NCI-H146 treated with DMSO at 0.1 percent for 48 hours (cell line): ENCODE results near the gene CC2D1A.

Source experiments
- DNase-seq: peaks from one replicate; lab custom pipeline; 2025; ENCODE audit not compliant: unreplicated experiment; lab: John Stamatoyannopoulos, UW

CC2D1A gene

DNA sequence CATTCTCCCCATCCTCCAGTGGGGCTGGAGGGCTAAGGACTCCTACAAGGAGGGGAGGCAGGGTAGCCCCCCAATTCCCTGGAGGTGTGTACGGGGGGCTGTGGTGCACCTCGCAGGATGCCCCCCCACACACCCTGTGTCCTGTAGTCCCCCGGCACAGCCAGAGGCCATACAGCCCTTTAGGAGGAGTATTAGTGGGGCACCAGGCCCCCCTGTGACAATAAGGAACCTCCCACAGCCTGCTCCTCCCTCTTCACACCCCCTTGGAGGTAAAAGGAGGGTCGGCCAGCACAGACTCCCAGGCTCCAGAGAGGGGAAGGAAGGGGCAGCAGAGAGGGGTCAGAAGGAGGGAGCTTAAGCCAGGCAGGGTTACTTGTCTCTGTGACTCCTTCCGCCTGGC, 29.2 kb upstream of the CC2D1A start, which contains the start of gene NANOS3:
Gene NANOS3 (plus strand): TSS at position 301 of the 400 bp plus-strand sequence. CDS start 115 bp downstream, outside the sequence.
- no peak for DNase-seq

DNA sequence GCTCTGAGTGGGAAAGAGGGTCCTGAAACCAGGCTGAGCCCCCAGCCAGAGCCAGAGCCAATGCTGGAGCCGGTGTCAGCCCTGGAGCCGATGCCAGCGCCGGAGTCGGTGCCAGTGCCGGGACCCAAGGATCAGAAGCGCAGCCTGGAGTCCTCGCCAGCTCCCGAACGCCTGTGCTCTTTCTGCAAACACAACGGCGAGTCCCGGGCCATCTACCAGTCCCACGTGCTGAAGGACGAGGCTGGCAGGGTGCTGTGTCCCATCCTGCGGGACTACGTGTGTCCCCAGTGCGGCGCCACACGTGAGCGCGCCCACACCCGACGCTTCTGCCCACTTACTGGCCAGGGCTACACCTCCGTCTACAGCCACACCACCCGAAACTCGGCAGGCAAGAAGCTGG, 28.7 kb upstream of the CC2D1A start:
- DNase-seq: no peak

DNA sequence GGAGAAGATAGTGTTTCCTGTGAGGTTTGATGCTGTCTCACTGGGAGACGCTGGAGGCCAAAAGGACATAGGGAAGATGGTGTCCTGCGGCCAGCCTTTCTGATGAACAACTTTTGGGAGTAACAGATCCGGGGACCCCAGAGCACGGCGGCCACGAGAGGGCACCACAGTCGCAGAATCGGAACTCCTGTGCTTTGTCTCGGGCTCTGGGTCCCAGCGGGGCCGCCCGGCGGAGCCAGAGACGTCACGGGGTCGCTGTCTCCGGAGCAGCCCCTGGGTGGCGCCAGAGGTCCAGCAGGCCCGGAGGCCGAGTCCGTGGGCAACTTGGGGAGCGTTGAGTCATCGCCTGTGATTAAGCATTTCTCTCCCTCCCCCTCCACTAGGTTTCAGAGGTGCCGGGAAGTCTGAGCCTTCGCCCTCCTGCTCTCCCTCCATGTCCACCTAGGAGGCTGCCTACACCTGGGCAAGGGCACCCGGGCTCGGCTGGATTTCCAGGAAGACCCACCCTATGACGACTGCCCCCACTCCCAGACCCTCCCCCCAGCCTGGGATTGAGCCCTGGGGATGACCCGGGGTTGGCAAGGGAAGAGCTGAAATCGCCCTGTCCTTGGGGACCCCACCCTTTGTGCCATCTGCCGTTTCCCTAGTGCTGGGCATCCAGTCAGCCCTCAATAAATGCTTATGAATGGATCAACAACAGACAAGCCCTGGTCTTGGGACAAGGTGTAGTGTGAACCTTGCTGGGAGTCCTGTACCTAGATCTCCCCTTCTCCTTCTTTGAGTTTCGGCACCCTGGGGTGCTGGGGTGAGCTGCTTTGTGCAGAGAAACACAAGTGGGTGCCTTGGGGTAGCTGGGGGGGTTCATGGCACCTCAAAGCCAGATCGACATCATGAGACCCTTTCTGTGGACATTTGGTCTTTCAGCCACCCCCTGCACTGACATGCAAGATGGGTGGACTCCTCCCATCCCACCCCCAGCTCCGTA, 25.6 kb upstream of the CC2D1A start:
- DNase-seq: peak; percentile 92

DNA sequence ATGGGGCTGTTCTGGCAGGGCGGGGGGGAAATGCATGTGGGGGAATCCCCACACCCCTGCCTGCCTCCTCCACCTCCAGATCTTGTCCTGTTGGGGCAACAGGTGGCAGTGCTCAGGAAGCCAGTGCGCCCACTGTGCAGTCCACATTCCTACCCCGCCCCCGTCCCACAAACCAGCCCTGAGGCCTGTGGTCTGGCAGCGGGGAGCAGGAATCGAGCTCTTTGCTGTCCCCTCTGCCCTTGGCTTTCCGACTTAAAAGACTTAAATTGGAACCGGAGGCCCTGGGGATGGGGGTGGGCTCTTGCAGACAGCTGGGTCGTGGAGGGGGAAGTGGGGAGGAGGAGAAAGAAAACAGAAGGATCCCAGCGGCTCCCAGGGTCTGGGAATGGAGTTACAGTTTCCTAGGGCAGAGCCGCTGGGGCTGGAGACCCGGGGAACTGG, 24.7 kb upstream of the CC2D1A start:
- DNase-seq: no peak

DNA sequence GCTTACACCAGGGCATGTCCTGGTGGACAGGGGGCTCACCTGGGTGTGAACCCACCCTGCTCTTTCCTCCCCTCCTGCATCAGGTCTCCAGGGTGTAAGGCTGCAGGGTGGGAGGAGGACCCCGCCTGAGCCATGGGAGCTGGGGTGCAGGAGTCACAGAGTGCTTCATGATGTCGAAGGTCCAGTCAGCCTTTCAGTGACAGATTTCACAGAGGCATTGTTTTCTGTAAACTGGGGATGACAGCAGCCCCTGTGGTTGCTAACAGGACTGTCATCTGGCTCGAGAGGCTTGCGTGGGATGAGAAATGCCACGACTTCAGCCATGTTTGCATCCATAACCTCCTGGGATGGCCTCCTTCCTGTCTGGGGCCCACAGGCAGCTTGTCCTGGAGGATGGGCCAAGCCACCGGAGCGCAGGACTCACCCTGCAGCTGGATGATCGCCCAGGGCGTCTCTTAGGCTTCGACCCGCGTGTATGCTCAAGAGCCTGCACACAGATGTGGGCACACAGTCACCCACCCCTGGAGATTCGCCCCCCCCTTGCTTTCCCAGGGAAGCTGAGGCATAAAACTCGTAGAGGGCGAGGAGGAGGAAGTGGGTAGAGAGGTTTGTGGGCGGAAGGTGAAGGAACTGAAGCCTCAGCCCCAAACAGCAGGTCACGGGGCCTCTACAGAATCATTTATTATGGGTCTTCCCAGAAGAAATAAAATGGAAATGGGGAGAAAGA, 24.1 kb upstream of the CC2D1A start:
- no peak for DNase-seq

DNA sequence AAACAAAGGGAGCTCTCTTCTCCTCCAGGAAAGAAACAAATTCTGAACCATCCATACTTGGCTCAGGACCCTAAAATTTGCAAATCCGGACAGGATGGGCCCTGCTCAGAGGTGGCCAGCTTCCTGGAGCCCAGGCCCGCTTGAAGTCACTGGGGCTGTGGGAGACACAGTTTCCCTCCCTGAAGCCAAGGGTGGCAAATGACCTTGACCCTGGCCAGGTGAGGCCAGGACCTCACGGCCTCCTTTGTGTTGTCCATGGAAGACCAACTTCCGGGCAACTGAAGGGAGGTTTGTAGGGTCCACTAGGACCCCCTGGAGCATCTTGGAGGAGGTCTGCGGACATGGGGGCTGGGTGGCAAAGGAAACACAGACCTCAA, 23.6 kb upstream of the CC2D1A start:
- DNase-seq: no peak

DNA sequence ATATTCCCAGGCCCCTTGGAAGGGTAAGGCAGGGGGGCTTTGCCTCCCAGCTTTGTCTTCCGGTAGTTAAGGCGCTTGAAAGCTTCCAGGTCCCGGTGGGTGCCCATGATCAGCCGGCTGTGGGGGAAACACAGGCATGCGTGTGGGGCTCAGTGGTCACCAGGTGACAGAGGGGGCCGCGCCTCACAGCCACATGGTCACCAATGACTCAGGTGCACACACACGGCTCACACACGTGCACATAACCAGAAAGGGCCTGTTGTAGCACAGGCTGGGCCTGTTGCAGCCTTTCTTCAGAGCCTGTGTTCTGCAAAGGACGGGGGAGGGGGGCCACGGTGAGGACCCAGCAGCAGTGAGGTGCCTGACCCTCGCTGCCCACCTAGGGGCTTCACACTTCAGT, 23.2 kb upstream of the CC2D1A start:
- DNase-seq: no peak

DNA sequence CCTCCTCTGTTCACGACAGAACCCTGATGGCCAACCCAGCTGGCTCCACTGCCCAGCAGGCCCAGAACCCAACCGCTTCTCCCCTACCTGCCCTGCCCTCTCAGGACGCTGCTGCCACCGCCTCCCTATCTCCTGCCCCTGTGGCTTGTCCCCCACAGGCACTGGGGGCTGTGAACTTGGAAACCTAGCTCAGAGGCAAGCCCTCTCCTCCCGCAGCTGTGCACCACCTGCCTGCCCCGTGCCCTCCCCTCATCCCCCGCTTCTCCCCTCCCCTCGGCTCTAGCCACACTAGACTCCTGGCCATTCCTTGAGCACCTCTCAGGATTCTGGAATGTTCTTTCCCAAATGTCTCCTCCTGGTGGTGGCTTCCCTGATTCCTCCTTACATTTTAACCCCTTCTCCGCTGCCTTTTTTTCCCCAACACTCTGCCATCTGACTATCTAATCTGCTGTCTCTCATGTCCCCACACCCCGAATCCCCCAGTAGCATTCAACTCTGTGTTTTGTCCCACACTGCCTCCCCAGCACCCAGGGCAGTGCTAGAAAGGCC, 22.4 kb upstream of the CC2D1A start:
- no peak for DNase-seq

DNA sequence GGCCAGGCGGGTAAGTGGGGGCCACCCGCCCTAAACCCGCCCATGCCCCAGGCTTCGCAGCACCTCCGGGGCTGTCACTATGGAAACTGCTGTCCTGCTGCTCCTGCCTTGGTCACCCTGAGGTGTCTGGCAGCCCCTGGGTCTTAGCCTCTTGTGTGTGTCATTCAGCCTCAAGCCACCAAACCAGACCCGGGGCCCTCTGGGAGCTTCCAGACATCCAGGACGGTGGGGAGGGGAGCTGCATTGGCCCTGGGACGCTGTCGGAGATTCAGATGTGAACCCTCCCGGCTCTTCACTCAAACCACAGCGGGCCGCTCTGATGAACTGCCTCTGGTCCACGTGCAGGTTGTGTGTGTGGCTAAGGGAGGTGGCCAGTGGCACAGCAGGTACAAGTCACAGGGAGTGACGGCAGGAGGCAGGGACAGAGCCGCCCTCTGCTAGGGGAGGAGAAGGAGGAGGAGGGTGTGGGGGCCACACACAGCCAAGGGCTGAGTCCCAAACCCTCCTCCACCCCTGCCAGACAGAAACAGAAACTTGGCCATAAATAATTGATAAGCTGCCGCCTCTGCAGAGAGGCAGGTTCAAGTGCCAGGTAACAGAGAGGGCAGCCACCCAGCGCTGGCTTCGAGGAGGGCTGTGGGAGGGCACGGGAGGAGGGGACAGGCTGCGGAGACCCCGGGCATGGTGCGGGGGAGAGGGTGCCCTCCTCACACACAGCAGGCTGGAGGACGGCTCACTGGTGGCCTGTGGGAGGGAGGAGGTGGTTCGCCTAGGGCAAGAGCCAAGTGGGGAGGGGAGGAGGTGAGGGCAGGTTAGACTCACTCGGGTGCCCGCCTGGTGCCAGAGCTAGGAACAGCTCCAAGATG, 21.0 kb upstream of the CC2D1A start:
- no peak for DNase-seq

DNA sequence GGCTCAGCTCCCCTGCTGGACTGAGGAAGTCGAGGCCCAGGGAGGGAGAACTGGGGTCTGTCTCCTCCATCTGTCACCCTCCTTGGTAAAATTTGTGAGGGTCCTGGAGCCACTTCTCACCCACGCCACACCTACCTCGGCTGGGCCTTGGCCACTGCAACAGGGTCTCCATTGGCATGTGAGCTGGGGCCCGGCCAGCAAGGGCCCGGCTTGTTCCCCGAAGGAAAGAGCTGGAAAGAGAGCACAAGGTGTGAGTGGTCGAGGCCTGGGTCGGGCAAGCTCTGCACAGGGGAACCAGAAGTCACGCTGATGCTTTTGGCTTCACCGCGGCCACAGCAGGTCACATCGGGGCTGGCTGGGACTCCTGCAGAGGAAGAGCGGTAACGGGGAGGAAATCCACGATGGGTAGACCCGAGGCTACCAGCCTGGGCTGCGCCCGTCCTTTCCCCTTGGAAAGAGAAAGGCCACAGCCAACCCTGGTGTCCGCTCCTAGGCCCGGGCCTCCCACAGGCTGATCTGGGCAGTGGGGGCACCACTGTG, 20.1 kb upstream of the CC2D1A start:
- DNase-seq: no peak

DNA sequence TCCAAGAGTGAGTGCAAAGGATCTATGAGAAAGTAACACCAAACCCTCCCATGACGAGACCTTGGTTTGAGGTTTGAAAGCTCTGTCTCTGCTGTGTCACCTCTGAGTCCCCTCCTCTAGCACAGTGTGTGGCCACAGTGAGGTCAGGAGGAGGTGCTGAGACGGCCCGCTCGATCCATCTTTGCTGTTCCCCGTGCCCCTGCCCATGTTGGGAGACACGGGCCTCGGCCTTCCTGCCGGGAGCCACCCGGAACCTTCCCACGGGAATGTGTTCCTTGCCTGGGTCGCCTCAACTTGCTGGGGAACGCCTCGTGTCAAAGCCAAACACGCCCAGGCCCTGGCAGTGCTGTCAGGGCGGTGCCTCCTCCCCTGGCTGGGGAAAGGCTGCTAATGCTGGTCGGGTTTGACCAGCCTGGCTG, 19.0 kb upstream of the CC2D1A start:
- DNase-seq: no peak

DNA sequence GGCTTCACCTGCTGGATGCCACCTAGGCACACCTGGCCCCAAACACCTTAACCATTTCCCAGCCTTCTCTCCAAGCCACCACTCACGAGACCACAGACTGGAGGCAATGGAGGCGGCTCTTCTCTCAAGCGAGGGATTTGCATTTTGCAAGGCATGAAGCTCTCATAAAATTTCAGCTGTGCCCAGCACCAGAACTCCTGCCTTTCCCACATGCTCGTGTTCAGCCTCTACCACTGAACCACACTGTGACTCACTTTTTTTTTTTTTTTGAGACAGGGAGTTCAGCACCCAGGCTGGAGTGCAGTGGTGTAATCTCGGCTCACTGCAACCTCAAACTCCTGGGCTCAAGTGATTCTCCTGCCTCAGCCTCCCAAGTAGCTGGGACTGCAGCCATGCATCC, 18.5 kb upstream of the CC2D1A start:
- DNase-seq: no peak

DNA sequence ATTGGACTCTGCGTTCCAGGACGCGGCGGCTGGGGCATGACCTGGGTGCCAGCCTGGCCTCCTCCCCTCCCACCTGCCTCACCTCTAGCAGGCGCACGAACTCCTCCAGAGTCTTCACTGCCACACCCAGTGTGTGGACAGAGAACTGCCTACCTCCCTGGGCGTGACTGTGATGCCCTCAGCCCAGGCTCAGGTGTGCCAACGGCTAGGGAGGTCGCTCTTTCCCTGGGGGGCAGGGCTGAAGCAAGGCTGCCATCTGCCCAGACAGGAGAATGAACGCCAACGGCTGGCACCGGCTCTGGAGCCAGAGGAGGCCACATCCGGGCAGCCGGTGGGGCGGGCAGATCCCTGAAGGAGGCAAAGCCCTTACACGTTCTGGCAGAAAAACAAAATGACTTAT, 17.7 kb upstream of the CC2D1A start:
- DNase-seq: no peak

DNA sequence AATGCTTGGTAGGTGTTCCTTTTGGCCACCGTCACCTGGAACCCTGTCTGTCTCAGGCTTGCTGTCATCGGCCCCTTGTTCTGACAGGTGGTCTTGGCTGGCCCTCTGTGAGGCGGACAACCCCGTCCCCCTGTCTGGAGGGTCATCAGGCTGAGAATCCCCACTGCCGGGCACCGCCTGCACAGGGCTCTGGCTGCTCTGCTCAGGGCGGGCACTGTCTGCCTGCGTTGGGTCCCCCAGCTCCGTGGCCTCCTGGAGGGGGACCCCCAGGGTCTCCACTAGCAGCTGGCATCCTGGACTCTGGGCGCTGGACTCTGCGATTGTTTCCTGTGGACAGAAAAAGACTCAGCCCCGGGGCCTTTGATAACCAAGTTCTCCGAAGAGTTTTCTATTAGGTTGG, 15.9 kb upstream of the CC2D1A start:
- DNase-seq: no peak

DNA sequence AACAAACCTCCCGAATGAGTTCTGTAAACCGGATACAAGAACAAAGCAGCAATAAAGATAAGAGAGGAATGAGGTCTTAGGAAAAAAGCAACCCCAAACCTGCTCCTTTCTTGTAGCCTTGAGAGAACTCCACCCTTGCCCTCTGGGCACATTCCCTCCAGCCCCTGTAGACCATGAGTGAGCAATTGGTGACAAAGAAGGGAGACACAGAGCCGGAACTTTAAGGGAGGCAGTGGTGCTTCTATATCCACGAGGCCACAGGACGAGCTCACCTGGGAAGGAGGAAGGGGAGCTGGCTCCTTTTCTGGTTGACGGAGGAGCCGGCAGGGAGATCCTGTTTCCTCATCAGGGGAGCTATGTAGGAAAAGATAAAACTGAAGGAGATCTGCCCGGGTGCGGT, 13.1 kb upstream of the CC2D1A start:
- DNase-seq: no peak

DNA sequence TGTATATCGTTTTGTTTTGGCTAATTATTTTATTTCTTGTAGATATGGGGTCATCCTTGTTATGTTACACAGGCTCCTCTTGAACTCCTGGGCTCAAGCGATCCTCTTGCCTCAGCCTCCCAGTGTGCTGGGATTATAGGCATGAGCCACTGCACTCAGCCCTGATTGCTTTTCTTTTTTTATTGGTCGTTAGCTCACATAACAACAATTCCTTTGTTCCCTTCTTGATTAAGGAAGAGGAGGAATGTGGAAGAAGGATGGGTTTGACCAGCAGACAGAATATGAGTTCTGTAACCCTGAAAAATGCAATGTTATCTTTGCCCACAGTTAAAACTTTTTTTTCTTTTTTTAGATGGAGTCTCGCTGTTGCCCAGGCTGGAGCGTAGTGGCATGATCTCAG, 11.4 kb upstream of the CC2D1A start:
- DNase-seq: no peak

DNA sequence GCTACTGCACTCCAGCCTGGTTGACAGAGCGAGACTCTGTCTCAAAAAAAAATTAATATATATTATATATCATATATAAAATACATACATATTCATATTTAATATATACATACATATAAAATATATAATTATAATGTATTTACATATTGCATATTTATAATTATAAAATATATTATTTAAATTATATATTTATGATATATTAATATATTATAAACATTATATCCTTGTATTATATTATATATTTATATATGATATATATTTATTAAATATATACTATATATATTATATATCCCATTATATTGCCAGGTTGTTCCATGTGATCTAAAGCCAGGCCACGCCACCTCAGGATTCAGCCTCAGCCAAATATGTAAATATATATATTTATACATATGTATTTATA, 9.8 kb upstream of the CC2D1A start:
- no peak for DNase-seq

DNA sequence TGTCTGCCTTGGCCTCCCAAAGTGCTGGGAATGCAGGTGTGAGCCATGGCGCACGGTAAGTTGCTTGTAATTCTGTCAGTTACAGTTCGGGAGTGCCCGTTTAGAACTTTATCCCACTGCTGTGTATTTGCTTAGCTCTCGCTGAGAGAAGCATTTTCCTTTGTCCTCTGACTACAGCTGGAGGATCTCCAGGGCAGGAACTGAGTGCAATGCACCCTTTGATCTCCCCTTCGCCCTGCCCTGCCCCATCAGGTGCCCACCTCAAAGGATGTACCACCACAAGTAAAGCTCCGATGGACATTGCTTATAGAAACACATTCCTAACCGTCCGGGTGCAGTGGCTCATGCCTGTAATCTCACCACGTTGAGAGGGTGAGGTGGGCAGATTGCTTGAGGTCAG, 6.6 kb upstream of the CC2D1A start:
- no peak for DNase-seq

DNA sequence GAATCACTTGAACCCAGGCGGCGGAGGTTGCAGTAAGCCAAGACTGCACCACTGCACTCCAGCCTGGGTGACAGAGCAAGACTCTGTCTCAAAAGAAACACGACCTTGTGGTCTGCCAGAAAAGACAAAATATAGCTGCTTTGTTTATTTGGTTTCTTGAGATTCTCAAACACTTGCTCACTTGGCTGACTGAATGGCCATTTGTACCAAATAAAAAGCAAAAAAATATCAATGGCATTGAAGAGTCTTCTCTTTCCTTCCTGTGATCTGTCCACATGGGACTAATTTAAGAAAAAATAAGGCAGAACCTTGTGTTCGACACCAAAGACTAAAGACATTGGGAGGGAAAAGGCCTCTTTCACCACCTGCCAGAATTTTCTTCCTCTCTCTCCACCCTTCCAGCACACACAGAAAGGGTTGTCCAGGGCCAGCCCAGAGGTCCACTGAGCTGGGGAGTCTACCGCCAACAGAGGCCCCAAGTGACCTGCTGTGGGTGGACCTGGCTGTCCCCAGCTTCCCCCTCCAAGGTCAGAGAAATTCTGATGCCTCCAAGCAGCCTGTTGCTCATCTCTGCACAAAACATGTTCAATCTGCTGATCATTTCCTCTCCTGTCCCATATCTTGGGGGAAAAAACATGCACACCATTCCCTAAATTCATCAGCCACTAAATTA, 6.0 kb upstream of the CC2D1A start:
- DNase-seq: no peak

DNA sequence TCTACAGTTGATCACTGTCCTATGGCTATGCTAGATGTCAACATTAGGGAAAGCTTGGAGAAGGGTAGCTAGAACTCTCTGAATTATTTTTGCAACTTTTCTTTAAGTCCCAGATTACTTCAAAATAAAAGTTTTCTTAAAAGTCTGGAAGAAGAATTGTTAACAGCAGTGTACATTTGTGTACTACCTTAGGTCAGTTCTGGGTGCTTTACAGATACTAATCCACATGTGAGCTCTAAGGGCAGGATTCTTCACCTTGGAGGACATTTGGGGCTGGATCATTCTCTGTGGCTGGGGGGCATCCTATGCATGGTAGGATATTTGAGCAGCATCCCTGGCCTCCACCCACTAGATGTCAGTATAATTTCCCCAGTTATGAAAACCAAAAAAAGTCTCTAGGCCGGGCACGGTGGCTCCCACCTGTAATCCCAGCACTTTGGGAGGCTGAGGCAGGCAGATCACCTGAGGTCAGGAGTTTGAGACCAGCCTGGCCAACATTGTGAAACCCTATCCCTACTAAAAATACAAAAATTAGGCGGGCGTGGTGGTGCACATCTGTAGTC, 2.9 kb upstream of the CC2D1A start:
- DNase-seq: no peak
